Neural crest cell (in vitro differentiated cells): ENCODE results near the gene COQ3. TPM values are rescaled to one million over a fixed set of nuclear protein-coding genes. Genes with fewer than 3 reads are reported as not detected.
A peak's percentile ranks its signal among the peaks of the same experiment; 100 is the strongest.

Experiments
- DNase-seq: peaks from one replicate; pipeline ENCODE4 v3.0.0; 2021; ENCODE audit warnings: low read depth, mixed read lengths, low spot score
- H3K27ac Mint-ChIP-seq: one replicate; pipeline ENCODE4 v1.8.0; 2021; ENCODE audit warnings: mild to moderate bottlenecking, mixed read lengths; ENCODE audit not compliant: unreplicated experiment
- H3K27me3 Mint-ChIP-seq: 2 replicates; pipeline ENCODE4 v1.8.0; 2021; ENCODE audit warnings: low read depth, mild to moderate bottlenecking, mixed read lengths
- H3K36me3 Mint-ChIP-seq: 2 replicates; pipeline ENCODE4 v1.8.0; 2021; ENCODE audit warnings: low read depth, mild to moderate bottlenecking, mixed read lengths
- H3K4me1 Mint-ChIP-seq: 2 replicates; pipeline ENCODE4 v1.8.0; 2021; ENCODE audit warnings: mixed read lengths
- H3K4me3 Mint-ChIP-seq: one replicate; pipeline ENCODE4 v1.8.0; 2021; ENCODE audit warnings: mild to moderate bottlenecking, mixed read lengths
- H3K9me3 Mint-ChIP-seq: 2 replicates; pipeline ENCODE4 v1.8.0; 2021; ENCODE audit warnings: mixed read lengths
- CTCF ChIP-seq: fragments of 200-600 bp; sonication (generic); conservative IDR thresholded peaks from 2 replicates; pipeline ENCODE4 v1.5.0; 2021; ENCODE audit warnings: antibody characterized with exemption, mild to moderate bottlenecking
- total RNA-seq: library from RNA; stranded (reverse); gene quantifications from 2 replicates; pipeline ENCODE4 v1.2.1, GENCODE V29; 2021

Gene COQ3
- total RNA-seq, 1 donor from 2014 or later, result 10.9 TPM

GRCh38 chr6:99333068-99333467 lies 60.9 kb downstream of the COQ3 start:
- no peaks in the 10 kb centered on the region for H3K9me3 Mint-ChIP-seq
- peaks cover 37% of the 10 kb centered on the region for H3K4me1 Mint-ChIP-seq
- H3K4me3 Mint-ChIP-seq, result no peak overlapping the region
- no peaks in the 10 kb centered on the region for H3K27me3 Mint-ChIP-seq
- no peak overlapping the region for H3K27ac Mint-ChIP-seq
- peaks cover 3% of the 10 kb centered on the region for H3K36me3 Mint-ChIP-seq
- DNase-seq, result no peak
- no peak for TF ChIP-seq CTCF

GRCh38 chr6:99331531-99331930 lies 62.5 kb downstream of the COQ3 start:
- Mint-ChIP-seq H3K27me3 (no peaks in the 10 kb centered on the region), H3K4me3 (peak overlapping the region; percentile 1), H3K4me1 (peaks cover 30% of the 10 kb centered on the region), H3K27ac (peak overlapping the region; percentile 89), H3K9me3 (no peaks in the 10 kb centered on the region), H3K36me3 (peaks cover 3% of the 10 kb centered on the region)
- no peak for DNase-seq
- no peak for TF ChIP-seq CTCF

GRCh38 chr6:99330159-99330558 lies 63.8 kb downstream of the COQ3 start:
- no peak overlapping the region for H3K27ac Mint-ChIP-seq
- no peaks in the 10 kb centered on the region for H3K9me3 Mint-ChIP-seq
- H3K27me3 Mint-ChIP-seq, result no peaks in the 10 kb centered on the region
- TF ChIP-seq CTCF, result peak; percentile 78
- peaks cover 30% of the 10 kb centered on the region for H3K4me1 Mint-ChIP-seq
- DNase-seq, result peak; percentile 45
- no peak overlapping the region for H3K4me3 Mint-ChIP-seq
- peaks cover 3% of the 10 kb centered on the region for H3K36me3 Mint-ChIP-seq

- Mint-ChIP-seq H3K27me3 (no peaks in the 10 kb centered on the region), H3K9me3 (no peaks in the 10 kb centered on the region), H3K27ac (no peak overlapping the region), H3K36me3 (peaks cover 15% of the 10 kb centered on the region), H3K4me1 (peaks cover 1% of the 10 kb centered on the region), H3K4me3 (no peak overlapping the region)
- no peak for DNase-seq
- peak; percentile 41 for TF ChIP-seq CTCF
Observed at GRCh38 chr6:99324996-99325395, 69.0 kb downstream of the COQ3 start.

Other genes with a start within 250 kb of the COQ3 start
- 25.0 and 26.7 TPM in 2 replicates for gene FAXC, start 44.5 kb downstream of the COQ3 start, total RNA-seq
- 155 and 156 TPM in 2 replicates for gene PNISR, start 31.1 kb upstream of the COQ3 start, total RNA-seq
- 12.0 and 15.1 TPM in 2 replicates for gene USP45, start 121.2 kb upstream of the COQ3 start, total RNA-seq
- gene CCNC, start 174.5 kb upstream of the COQ3 start, total RNA-seq, result 45.5 and 56.4 TPM in 2 replicates
- 0.09 and 0.14 TPM in 2 replicates for gene PRDM13, start 212.6 kb upstream of the COQ3 start, total RNA-seq